OCI-LY1 (cell line): ENCODE measurements around the gene DNAAF5.
"Not testable (repeated sequence)": the region's sequence is repeated elsewhere in the genome, so short reads cannot be mapped to it uniquely, and the experiment has no call there.

Experiments used
- H2AFZ ChIP-seq: fragments of 200-600 bp; sonication (generic), shearing (Covaris generic); 2 replicates; pipeline ENCODE4 v1.6.0; 2014; ENCODE audit warnings: antibody characterized with exemption, mild to moderate bottlenecking, low read length
- H3F3A ChIP-seq: fragments of 200-600 bp; sonication (generic), shearing (Covaris generic); 2 replicates; pipeline ENCODE4 v1.6.0; 2014; ENCODE audit warnings: mild to moderate bottlenecking, antibody characterized with exemption, low read length, moderate library complexity; ENCODE audit not compliant: insufficient read depth
- H3K27ac ChIP-seq: fragments of 200-600 bp; sonication (generic); 2 replicates; pipeline ENCODE4 v1.5.1; 2014; ENCODE audit warnings: low read length, mixed run types, mild to moderate bottlenecking, low read depth; ENCODE audit not compliant: poor library complexity, severe bottlenecking
- H3K27me3 ChIP-seq: fragments of 200-600 bp; sonication (generic); 2 replicates; pipeline ENCODE4 v1.6.0; 2014; ENCODE audit warnings: antibody characterized with exemption, mild to moderate bottlenecking, low read length, moderate library complexity; ENCODE audit not compliant: insufficient read depth
- H3K36me3 ChIP-seq: fragments of 200-600 bp; sonication (generic); 2 replicates; pipeline ENCODE4 v1.6.1; 2014; ENCODE audit warnings: mild to moderate bottlenecking, antibody characterized with exemption, low read length, moderate library complexity, mixed read lengths; ENCODE audit not compliant: insufficient read depth
- H3K4me1 ChIP-seq: fragments of 200-600 bp; sonication (generic); 2 replicates; pipeline ENCODE4 v1.5.1; 2014; ENCODE audit warnings: mild to moderate bottlenecking, low read length, moderate library complexity; ENCODE audit not compliant: insufficient read depth, severe bottlenecking
- H3K4me2 ChIP-seq: fragments of 200-600 bp; sonication (generic), shearing (Covaris generic); 2 replicates; pipeline ENCODE4 v1.6.1; 2014; ENCODE audit warnings: low read length
- H3K4me3 ChIP-seq: fragments of 200-600 bp; sonication (generic); 2 replicates; pipeline ENCODE4 v1.5.1; 2014; ENCODE audit warnings: low read length, low read depth, mild to moderate bottlenecking, mixed read lengths; ENCODE audit not compliant: poor library complexity, severe bottlenecking
- H3K79me2 ChIP-seq: fragments of 200-600 bp; shearing (Covaris generic); 2 replicates; pipeline ENCODE4 v1.6.1; 2016; ENCODE audit warnings: mixed run types, low read length, mixed read lengths; ENCODE audit not compliant: insufficient read depth
- H3K9ac ChIP-seq: fragments of 200-600 bp; sonication (generic), shearing (Covaris generic); 2 replicates; pipeline ENCODE4 v1.6.1; 2014; ENCODE audit warnings: mild to moderate bottlenecking, low read length, mixed read lengths
- H3K9me2 ChIP-seq: fragments of 200-600 bp; sonication (generic), shearing (Covaris generic); 2 replicates; pipeline ENCODE4 v1.6.1; 2014; ENCODE audit warnings: low read depth, mild to moderate bottlenecking, low read length, mixed read lengths
- H3K9me3 ChIP-seq: fragments of 200-600 bp; shearing (Covaris generic); 2 replicates; pipeline ENCODE4 v1.6.1; 2014; ENCODE audit warnings: low read length, mixed read lengths
- H4K20me1 ChIP-seq: fragments of 200-600 bp; sonication (generic), shearing (Covaris generic); 2 replicates; pipeline ENCODE4 v1.6.0; 2016; ENCODE audit warnings: mild to moderate bottlenecking, low read length; ENCODE audit not compliant: insufficient read depth
- CTCF ChIP-seq: fragments of 200-600 bp; sonication (generic), shearing (Covaris generic); IDR thresholded peaks from 2 replicates; pipeline ENCODE4 v1.5.1; 2017; ENCODE audit warnings: mild to moderate bottlenecking, antibody characterized with exemption, low read length, moderate library complexity, mixed read lengths
- EZH2 ChIP-seq: fragments of 200-600 bp; sonication (generic), shearing (Covaris generic); IDR thresholded peaks from 2 replicates; pipeline ENCODE4 v1.8.0; 2017; ENCODE audit warnings: borderline replicate concordance, mixed run types, mild to moderate bottlenecking, antibody characterized with exemption, low read length, moderate library complexity, mixed read lengths

The DNAAF5 gene

DNA sequence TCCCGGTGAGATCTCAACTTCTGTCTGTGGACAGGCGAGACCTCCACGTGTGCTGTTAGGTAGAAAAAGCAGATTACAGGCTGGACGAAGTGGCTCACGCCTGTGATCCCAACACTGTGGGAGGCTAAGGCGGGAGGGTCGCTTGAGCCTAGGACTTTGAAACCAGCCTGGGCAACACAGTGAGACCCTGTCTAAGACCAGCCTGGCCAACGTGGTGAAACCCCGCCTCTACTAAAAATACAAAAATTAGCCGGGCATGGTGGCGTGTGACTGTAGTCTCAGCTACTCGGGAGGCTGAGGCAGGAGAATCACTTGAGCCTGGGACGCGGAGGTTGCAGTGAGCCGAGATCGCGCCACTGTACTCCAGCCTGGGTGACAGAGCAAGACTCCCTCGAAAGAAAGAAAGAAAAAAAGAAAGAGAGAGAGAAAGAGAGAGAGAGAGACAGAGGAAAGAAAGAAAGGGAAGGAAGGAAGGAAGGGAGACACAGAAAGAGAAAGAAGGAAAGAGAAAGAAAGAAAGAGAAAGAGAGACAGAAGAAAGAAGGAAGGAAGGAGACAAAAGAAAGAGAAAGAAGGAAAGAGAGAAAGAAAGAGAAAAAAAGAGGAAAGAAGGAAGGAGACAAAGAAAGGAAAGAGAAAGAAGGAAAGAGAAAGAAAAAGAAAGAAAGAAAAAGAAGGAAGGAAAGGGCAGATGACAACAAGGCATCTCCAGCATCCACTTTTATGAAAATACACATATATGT lies 76.2 kb downstream of the DNAAF5 start:
- Histone ChIP-seq H4K20me1 (no peaks in the 10 kb centered on the region), H3F3A (no peaks in the 10 kb centered on the region), H3K9me2 (no peaks in the 10 kb centered on the region), H3K9ac (no peak overlapping the region), H3K36me3 (no peaks in the 10 kb centered on the region; the same call in 1 of the 2 replicates), H3K4me1 (no peaks in the 10 kb centered on the region), H3K27me3 (no peaks in the 10 kb centered on the region), H3K9me3 (no peaks in the 10 kb centered on the region), H3K79me2 (no peaks in the 10 kb centered on the region), H3K4me2 (no peak overlapping the region), H3K4me3 (no peak overlapping the region), H2AFZ (no peak overlapping the region), H3K27ac (no peak overlapping the region)
- TF ChIP-seq EZH2 (no peak), CTCF (no peak)

DNA sequence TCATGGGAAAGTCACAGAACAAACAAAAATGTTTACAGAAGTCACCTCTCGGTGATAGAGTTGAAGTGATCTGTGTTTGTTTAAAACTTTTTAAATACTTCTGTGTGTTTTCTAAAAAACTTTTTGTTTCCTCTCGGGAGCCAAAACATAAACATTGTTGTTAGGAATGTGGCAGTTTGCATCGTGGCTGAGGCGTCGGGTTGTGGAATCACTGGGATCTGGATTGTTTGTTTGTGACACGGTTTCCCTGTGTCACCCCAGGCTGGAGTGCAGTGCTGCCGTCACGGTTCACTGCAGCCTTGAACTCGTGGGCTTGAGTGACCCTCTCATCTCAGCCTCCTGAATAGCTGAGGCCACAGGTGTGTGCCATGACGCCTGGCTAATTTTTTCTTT lies 76.7 kb downstream of the DNAAF5 start:
- no peak overlapping the region for H3K4me2 ChIP-seq
- no peak overlapping the region for H3K27ac ChIP-seq
- H2AFZ ChIP-seq: no peak overlapping the region

GRCh38 chr7:803796-804195 lies 77.3 kb downstream of the DNAAF5 start:
- not testable (repeated sequence) for H2AFZ ChIP-seq, H3K4me3 ChIP-seq, H3K36me3 ChIP-seq, H3K9ac ChIP-seq, H4K20me1 ChIP-seq, H3K9me2 ChIP-seq, H3K79me2 ChIP-seq, H3K4me1 ChIP-seq, H3K27ac ChIP-seq, H3K4me2 ChIP-seq, H3K27me3 ChIP-seq, H3F3A ChIP-seq, H3K9me3 ChIP-seq

More for the DNA sequence above, 76.7 kb downstream of the DNAAF5 start:
- Histone ChIP-seq H3K79me2 (no peaks in the 10 kb centered on the region), H3K9me3 (no peaks in the 10 kb centered on the region), H3K9me2 (no peaks in the 10 kb centered on the region), H3K27me3 (no peaks in the 10 kb centered on the region), H3K36me3 (no peaks in the 10 kb centered on the region), H3F3A (no peaks in the 10 kb centered on the region), H3K4me3 (no peak overlapping the region), H3K4me1 (no peaks in the 10 kb centered on the region), H4K20me1 (no peaks in the 10 kb centered on the region), H3K9ac (no peak overlapping the region)
- TF ChIP-seq EZH2 (no peak), CTCF (no peak)

DNA sequence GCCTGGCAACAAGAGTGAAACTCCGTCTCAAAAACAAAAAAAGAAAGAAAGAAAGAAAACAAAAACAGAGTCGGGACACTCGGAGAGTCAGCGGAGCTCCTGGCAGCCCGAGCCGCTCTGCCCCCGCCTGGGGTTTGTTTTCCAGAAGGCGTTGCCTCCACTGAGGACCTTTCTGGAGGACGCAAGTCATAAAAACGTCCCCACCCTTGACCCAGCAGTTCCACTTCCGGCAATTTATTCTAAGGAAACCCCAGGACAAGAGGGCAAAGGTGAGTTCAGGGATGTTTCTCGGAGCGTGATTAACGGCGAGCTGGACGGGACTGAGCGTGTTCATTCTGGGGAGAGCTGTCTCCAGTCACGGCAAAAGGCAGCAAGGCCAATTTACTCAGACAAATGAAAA lies 78.8 kb downstream of the DNAAF5 start:
- 0 out of 2 replicates have a peak, but pooled peaks cover under 1% of the 10 kb centered on the region for H3K9me3 ChIP-seq
- no peaks in the 10 kb centered on the region for H3K79me2 ChIP-seq
- no peaks in the 10 kb centered on the region for H3K36me3 ChIP-seq
- H4K20me1 ChIP-seq: no peaks in the 10 kb centered on the region
- no peak overlapping the region for H3K9ac ChIP-seq
- no peak overlapping the region for H3K27ac ChIP-seq
- no peak for TF ChIP-seq EZH2
- TF ChIP-seq CTCF: no peak
- H3K4me2 ChIP-seq: no peak overlapping the region
- H2AFZ ChIP-seq: no peak overlapping the region
- no peaks in the 10 kb centered on the region for H3F3A ChIP-seq
- H3K9me2 ChIP-seq: no peaks in the 10 kb centered on the region
- H3K4me1 ChIP-seq: no peaks in the 10 kb centered on the region
- no peak overlapping the region for H3K4me3 ChIP-seq
- no peaks in the 10 kb centered on the region for H3K27me3 ChIP-seq
